IPS-15b (cell line): ENCODE results near the gene NXN.
"Not testable (repeated sequence)": the region's sequence is repeated elsewhere in the genome, so short reads cannot be mapped to it uniquely, and the experiment has no call there.

Experiments
- H3K27me3 ChIP-seq: one replicate; pipeline ENCODE4 v1.6.1; 2013; ENCODE audit warnings: low read length; ENCODE audit not compliant: control insufficient read depth, insufficient read depth
- H3K36me3 ChIP-seq: one replicate; pipeline ENCODE4 v1.6.1; 2013; ENCODE audit warnings: low read length; ENCODE audit not compliant: control insufficient read depth, insufficient read depth
- H3K4me1 ChIP-seq: one replicate; pipeline ENCODE4 v1.6.1; 2013; ENCODE audit warnings: mild to moderate bottlenecking, low read length; ENCODE audit not compliant: control insufficient read depth, insufficient read depth
- H3K4me3 ChIP-seq: one replicate; pipeline ENCODE4 v1.5.1; 2013; ENCODE audit warnings: low read depth, low read length
- H3K9ac ChIP-seq: one replicate; pipeline ENCODE4 v1.6.1; 2013; ENCODE audit warnings: low read depth, mild to moderate bottlenecking, low read length
- H3K9me3 ChIP-seq: one replicate; pipeline ENCODE4 v1.6.1; 2013; ENCODE audit warnings: mild to moderate bottlenecking, low read length; ENCODE audit not compliant: control insufficient read depth, insufficient read depth

Gene NXN

DNA sequence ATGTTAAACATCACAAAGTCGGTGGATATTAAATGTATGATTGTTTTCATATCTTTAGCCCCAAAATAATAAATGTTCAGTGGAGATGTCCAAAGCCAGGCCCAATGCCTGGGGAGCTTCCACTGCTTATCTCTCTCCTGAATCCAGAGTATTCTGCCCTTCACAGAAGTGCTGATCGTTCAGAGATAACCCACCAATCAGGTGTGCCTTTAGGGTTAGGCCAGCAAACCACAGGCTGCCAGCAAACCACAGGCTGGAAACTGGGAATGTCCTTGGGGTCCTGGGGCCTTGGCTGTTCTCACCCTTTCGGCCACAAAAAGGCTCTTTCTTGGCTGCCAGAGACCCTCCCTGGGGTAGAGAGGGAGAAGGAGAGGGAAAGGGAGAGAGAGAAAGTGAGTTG, 33.9 kb downstream of the NXN start:
- H3K27me3 ChIP-seq, result no peaks in the 10 kb centered on the region
- no peak overlapping the region for H3K4me3 ChIP-seq
- peaks cover 4% of the 10 kb centered on the region for H3K36me3 ChIP-seq
- no peak overlapping the region for H3K9ac ChIP-seq
- no peaks in the 10 kb centered on the region for H3K9me3 ChIP-seq
- peaks cover 8% of the 10 kb centered on the region for H3K4me1 ChIP-seq

DNA sequence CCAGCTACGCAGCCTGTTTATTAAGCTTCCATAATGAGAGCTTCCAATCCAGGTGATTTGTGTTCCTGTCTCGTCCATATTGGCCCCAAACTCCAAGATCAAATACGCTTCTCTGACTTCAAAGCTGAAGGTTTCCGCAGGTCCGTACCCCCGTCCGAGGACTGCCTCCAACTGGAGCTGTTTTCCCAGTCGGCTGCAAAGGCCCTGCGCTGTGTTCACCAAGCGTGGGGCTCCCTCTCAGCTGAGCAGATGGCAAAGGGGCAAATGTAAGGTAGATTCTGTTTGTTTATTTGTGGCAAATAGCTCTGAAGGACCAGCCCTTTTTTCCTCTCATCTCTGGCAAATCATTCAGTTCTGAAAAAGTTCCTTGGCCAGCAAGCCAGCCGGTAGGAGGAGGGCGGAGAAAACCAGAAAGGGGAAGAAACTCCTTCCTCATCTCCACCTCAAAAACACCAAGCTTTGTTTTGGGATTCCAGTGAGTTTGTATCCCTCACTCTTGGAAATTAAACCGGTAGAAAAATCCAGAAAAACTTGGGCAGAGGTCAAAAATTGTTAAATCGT, 35.2 kb downstream of the NXN start:
- Histone ChIP-seq H3K4me1 (no peaks in the 10 kb centered on the region), H3K36me3 (peaks cover 4% of the 10 kb centered on the region), H3K9me3 (no peaks in the 10 kb centered on the region), H3K9ac (no peak overlapping the region), H3K4me3 (no peak overlapping the region), H3K27me3 (no peaks in the 10 kb centered on the region)

- Histone ChIP-seq H3K4me3 (no peak overlapping the region), H3K9me3 (no peaks in the 10 kb centered on the region), H3K4me1 (peaks cover 17% of the 10 kb centered on the region), H3K27me3 (no peaks in the 10 kb centered on the region), H3K36me3 (no peaks in the 10 kb centered on the region), H3K9ac (no peak overlapping the region)
Measured at GRCh38 chr17:935485-935884, 44.1 kb downstream of the NXN start.

DNA sequence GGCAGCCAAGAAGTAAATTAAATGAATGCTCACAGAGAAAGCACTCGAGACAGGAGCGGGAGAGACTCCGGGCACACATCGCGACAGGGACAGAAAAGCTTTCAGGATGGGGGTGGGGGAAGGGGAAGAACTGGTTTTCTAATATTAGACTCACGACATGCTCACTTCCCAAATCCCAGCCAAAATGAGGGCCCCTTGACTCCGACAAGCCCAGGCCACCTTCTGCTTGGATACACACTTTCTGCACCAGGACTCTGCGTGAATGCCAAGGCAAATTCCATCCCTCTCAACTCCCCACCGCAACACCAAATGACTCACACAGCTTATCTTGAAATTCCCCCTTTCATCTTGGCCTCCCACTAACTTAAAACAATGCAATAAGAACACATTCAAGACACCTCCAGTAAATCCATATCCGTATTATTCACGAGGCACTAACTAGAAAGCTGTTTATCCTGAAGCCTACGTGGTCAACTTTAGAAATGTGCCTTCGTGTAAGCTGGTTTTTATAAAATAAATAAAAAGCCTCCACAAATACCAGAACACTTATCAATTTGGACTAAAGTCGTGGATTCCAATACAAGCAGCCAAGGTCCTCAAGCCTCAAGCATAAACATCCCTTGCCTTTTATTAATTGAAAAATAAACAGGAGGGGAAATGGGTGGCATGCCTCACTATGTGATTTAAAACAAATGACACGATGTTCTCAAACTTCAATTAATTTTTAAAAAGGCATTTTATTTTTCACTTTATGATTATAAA, 46.1 kb downstream of the NXN start:
- no peaks in the 10 kb centered on the region for H3K9me3 ChIP-seq
- peaks cover 3% of the 10 kb centered on the region for H3K36me3 ChIP-seq
- no peak overlapping the region for H3K9ac ChIP-seq
- peaks cover 17% of the 10 kb centered on the region for H3K4me1 ChIP-seq
- H3K4me3 ChIP-seq, result no peak overlapping the region
- no peaks in the 10 kb centered on the region for H3K27me3 ChIP-seq

GRCh38 chr17:930258-930657, 49.3 kb downstream of the NXN start:
- Histone ChIP-seq H3K36me3 (peaks cover 3% of the 10 kb centered on the region), H3K9ac (no peak overlapping the region), H3K4me1 (peaks cover 16% of the 10 kb centered on the region), H3K27me3 (no peaks in the 10 kb centered on the region), H3K4me3 (no peak overlapping the region), H3K9me3 (no peaks in the 10 kb centered on the region)

DNA sequence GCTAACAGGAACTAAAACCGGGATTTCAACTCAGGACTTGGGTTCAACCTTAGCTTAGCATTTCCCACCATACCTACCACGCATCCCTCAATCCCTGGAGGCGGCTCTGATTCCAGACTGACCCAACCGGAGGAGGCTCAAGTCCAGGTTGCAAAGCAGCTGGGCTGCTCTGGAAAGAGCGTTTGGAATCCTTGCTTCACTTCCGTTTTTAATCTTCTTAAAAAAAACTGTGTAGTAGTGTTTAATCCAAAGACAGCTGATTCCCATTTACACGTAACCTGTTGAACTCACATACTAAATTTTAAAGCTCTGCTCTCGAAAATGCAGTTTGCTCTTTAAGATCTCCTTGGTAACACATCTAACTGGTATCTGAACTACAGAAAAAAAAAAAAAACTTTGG, 50.0 kb downstream of the NXN start:
- H3K4me3 ChIP-seq, result no peak overlapping the region
- H3K9ac ChIP-seq, result no peak overlapping the region
- peaks cover 3% of the 10 kb centered on the region for H3K36me3 ChIP-seq
- peaks cover 23% of the 10 kb centered on the region for H3K4me1 ChIP-seq
- H3K9me3 ChIP-seq, result no peaks in the 10 kb centered on the region
- no peaks in the 10 kb centered on the region for H3K27me3 ChIP-seq

DNA sequence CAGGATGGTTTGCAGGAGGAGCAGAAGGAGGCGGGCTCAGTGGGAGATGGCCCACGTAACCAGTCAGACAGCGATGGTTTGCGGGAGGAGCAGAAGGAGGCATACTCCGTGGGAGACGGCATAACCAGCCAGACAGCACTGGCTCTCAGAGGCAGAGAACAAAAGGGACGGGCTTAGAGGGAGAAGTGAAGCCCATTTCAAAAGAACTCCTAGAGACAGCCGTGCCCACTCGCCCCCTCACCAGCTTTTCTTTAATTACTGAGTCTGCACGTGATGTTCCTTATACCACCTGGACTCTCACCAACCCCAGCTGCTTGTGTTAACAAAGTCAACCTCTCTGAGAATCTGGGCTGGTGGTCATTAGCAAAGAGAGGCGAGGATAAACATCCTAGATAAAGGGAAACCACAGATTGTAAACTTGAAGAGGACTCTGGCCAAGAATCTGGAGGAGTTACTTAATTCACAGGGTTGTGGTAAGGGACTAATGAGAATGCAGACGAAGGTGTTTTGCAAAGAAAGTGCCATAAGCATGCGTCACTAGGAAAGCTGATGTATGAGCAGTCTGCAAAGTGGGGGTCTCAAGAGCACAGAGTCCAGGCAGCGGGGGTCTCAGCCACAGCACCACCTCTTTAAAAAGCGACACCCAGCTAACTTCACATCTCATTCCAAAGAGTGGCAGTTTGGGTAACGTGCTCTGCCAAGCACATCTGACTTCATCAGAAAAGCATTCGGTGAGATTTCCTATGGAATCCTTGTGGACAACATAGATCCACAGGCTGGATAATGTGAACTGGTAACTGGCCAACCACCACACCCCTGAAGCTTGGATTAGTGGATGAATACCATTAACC, 51.7 kb downstream of the NXN start:
- Histone ChIP-seq H3K4me3 (no peak overlapping the region), H3K9me3 (no peaks in the 10 kb centered on the region), H3K9ac (no peak overlapping the region), H3K27me3 (no peaks in the 10 kb centered on the region), H3K36me3 (peaks cover 3% of the 10 kb centered on the region), H3K4me1 (peaks cover 14% of the 10 kb centered on the region)

DNA sequence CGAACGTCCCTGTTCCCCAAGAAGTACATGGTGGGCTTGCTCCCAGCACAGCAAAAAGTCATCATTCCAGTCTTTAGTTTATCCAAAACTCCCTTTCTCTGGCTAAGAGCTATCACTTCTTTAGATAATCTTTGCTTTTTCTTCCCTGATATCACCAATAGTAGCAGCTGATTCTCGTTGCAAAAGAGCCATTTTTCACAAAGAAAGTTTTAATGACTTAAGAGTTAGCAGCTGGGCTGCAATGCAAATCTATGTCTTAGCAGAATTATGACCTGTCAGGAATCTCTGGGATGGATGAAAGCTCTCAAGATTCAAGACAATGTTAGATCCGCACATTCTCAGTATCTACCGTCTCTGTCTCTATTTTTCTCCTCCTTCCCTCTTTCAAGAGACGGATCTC, 53.8 kb downstream of the NXN start:
- peaks cover 3% of the 10 kb centered on the region for H3K36me3 ChIP-seq
- peaks cover 12% of the 10 kb centered on the region for H3K4me1 ChIP-seq
- no peak overlapping the region for H3K4me3 ChIP-seq
- no peak overlapping the region for H3K9ac ChIP-seq
- no peaks in the 10 kb centered on the region for H3K9me3 ChIP-seq
- H3K27me3 ChIP-seq, result no peaks in the 10 kb centered on the region

GRCh38 chr17:924711-925475, 54.7 kb downstream of the NXN start:
- H3K9ac ChIP-seq, result no peak overlapping the region
- no peaks in the 10 kb centered on the region for H3K9me3 ChIP-seq
- no peaks in the 10 kb centered on the region for H3K27me3 ChIP-seq
- peaks cover 3% of the 10 kb centered on the region for H3K36me3 ChIP-seq
- H3K4me1 ChIP-seq, result peaks cover 12% of the 10 kb centered on the region
- H3K4me3 ChIP-seq, result no peak overlapping the region

DNA sequence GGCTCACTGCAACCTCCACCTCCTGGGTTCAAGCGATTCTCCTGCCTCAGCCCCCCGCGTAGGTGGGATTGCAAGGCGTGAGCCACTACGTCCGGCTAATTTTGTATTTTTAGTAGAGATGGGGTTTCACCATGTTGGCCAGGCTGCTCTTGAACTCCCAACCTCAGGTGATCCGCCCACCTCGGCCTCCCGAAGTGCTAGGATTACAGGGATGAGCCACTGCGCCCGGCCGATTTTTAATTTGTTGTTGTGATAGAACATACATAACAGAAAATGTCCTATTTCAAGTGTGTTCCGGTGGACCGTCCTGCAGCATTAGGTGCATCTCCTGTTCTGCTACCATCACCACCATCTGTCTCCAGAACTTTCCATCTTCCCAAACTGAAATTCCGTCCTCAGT, 55.3 kb downstream of the NXN start:
- not testable (repeated sequence) for H3K36me3 ChIP-seq, H3K9ac ChIP-seq, H3K9me3 ChIP-seq, H3K27me3 ChIP-seq, H3K4me3 ChIP-seq
- H3K4me1 ChIP-seq, result peaks cover 12% of the 10 kb centered on the region

GRCh38 chr17:923633-924032, 55.9 kb downstream of the NXN start:
- H3K9me3 ChIP-seq, result no peaks in the 10 kb centered on the region
- H3K27me3 ChIP-seq, result no peaks in the 10 kb centered on the region
- no peak overlapping the region for H3K9ac ChIP-seq
- H3K4me1 ChIP-seq, result peaks cover 12% of the 10 kb centered on the region
- H3K4me3 ChIP-seq, result no peak overlapping the region
- no peaks in the 10 kb centered on the region for H3K36me3 ChIP-seq
